Skin epidermis (tissue), 12 donors: ENCODE measurements around the gene HSPA8.
"Not testable (repeated sequence)": the region's sequence is repeated elsewhere in the genome, so short reads cannot be mapped to it uniquely, and the experiment has no call there.

Experiments
- H3K27ac ChIP-seq, 21 experiments: fragments of 200-600 bp; sonication (generic) in 11 of 21; one replicate each; pipeline ENCODE4 v1.5.0; 2020; ENCODE audit warnings: mild to moderate bottlenecking in 3 of 21, inconsistent platforms in 2 of 21, moderate library complexity in 2 of 21
- H3K4me3 ChIP-seq, 7 experiments: fragments of 200-600 bp; sonication (generic) in 2 of 7; one replicate each; pipeline ENCODE4 v1.5.0; 2020; ENCODE audit warnings: inconsistent platforms in 2 of 7, mild to moderate bottlenecking in 2 of 7, moderate library complexity in 1 of 7

HSPA8 gene

GRCh38 chr11:123061403-123062157 is at the start of gene HSPA8:
TSS of gene HSPA8 (minus strand) at chr11:123062136. CDS start at chr11:123061324, 812 bp downstream.
- Histone ChIP-seq H3K4me3 (peak within 1 kb of the TSS; percentile 64 to 98 (median 95)), H3K27ac (peak within 1 kb of the TSS; percentile 99 to 100 (median 100))

DNA sequence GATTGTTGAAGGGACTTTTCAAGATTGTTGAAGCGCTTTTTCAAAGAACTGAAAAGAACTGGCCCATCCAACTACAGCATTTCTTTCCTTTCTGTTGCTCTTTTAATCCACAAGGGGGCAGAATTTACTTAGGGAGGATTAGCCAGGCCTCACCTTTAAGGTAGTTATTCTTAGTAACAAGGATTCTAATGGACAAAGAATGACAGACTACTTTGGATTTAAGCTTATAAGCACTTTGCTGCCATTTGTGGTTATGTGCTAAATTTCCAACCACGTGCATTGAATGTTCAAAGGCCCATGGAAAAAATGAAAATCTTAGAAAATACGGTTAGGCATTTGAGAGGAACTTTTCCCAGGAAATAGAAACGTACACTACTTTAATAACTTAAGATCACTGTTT is 49.5 kb upstream of the HSPA8 start:
- Histone ChIP-seq H3K4me3 (no peak overlapping the region), H3K27ac (no peak overlapping the region)

DNA sequence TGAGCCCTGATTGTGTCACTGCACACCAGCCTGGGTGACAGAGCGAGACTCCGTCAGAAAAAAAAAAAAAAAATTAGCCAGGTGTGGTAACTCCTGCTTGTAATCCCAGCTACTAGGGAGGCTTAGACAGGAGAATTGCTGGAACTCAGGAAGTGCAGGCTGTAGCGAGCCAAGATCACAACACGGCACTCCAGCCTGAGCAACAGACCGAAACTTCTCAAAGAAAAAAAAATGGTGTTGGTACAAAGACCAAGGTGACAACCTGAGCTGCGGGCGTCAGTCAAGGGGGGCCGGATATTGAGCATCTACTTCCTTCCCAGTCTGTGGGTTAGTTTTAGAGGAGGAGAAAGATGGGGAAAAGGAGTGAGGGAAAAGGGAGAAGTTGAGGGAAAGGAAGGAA is 48.5 kb upstream of the HSPA8 start:
- no peak overlapping the region for H3K27ac ChIP-seq

DNA sequence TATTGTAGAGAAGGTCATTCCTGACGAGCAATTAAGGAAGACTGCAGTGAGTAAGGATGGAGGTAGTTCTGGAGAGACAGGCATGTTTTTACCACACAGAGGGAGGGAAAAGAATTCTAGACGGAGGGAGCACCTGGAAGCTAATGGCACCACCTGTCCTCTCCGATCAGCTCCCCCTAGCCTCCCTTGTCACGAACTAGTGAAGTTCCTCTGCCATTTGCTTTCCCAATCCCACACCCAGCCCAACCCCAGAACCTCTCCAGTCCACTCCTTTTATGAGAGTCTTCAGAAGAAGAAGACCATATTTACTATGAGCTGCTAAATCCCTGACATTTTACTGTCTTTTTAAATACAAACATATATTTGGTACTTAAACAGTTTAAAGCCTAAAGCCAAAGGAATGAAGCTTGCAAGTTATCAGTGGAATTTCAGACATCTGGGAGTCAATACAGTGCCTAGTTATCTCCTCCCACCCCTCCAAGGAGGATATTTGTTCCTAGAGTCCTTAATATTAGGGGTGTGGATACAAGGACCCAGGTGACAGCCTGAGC is 46.1 kb upstream of the HSPA8 start:
- no peak overlapping the region for H3K4me3 ChIP-seq
- H3K27ac ChIP-seq: no peak overlapping the region

More for the DNA sequence above, 48.5 kb upstream of the HSPA8 start:
- no peak overlapping the region for H3K4me3 ChIP-seq

GRCh38 chr11:123104697-123105096 is 42.8 kb upstream of the HSPA8 start:
- no peak overlapping the region for H3K4me3 ChIP-seq
- H3K27ac ChIP-seq: no peak overlapping the region

DNA sequence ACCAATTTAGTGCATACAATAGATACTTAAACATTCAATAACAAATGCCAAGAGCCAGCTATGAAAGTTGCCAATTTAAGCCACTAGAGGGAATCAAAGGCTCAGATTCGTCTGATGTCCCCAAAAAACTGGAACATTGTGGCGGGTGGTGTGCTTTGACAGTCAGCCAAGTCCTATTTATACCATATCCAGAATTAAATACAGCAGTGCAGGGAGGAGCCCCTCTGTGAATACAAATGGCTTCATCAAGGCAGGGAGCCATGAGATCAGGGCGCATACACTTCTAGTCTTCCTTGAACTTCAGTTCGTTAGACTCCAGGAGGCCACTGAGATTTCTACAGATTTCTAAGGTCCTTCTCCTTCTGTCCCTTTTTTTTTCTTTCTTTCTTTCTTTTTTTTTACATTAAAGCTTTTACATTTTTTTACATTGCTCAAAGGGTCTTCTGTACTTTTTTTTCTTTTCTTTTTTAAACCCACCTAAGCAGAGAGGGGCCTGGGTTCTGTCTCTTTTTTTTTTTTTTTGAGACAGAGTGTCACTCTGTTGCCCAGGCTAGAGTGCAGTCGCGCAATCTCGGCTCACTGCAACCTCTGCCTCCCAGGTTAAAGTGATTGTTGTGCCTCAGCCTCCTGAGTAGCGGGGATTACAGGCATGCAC is 41.5 kb upstream of the HSPA8 start:
- Histone ChIP-seq H3K27ac (peak overlapping the region in 2 of 21 experiments; percentile 17 to 35), H3K4me3 (no peak overlapping the region)

DNA sequence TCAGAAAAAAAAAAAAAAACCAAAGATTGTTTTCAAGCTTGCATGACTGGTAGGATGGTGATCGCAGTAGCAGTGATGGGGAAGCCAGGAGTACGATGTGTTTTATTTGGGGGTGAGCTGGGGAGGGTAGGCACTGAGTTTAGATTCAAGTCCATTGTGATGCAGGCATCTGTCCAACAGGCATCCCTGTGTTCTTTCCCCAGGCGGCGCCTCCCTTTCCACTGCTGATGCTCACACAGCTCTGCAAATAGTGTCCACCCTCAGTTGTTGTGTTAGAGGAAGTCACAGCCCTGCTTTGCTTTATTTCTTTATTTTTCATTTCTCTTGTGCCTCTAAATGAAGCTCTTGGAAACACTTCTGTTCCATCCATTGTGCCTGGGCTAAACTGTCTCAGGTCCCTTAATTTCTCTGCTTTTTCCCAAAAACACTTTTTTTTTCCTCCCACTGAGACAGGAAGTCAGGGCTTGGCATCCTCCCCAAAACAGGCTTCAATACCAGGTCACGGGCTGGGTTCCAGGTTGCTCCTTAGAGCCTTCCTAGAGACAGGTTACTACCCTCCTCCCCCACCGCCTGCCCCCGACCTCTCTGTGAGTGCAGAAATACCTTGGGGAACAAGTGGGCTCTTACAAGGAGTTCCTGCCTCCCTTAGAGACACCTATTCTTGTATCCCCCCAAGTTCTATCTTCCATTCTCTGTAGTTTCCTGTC is 38.6 kb upstream of the HSPA8 start:
- Histone ChIP-seq H3K27ac (peak overlapping the region in 3 of 21 experiments; percentile 6 to 54 (median 26)), H3K4me3 (no peak overlapping the region)

DNA sequence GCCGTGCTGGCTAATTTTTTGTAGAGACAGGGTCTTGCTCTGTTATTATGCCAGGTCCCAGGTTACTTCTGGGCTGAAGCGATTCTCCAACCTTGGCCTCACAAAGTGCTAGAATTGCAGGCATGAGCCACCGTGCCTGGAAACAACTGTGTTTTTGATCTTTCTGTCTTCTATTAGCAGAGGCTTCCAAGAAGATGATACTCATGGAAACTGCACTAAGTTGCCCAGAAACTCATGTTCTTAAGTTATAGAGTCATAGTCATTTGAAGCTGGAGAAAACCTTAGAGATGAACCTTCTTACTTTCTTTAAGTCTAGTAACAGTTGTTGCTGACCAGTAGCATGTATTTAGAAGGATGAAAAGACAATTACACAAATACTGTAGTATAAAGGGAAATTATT is 37.1 kb upstream of the HSPA8 start:
- no peak overlapping the region for H3K27ac ChIP-seq
- H3K4me3 ChIP-seq: no peak overlapping the region

GRCh38 chr11:123093739-123094138 is 31.8 kb upstream of the HSPA8 start:
- Histone ChIP-seq H3K4me3 (no peak overlapping the region), H3K27ac (no peak overlapping the region)

DNA sequence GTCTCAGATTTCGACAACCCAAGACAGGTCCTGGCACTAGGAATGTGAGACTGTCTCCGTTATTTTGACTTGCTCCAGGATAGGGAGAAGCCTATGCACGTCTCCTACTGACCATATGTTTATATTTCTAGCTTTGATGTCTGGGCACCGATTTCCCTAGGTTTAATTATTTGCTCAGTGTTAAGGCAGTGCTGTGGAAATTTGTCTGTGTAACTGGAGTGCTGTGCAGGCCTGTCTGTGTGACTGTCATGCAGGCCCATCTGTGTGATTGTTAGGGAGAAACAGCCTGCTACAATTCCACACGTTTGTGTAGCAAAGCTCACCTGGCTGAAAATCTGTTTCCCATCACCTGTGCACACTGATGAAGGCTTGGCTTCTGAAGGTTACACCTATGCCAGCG is 29.6 kb upstream of the HSPA8 start:
- Histone ChIP-seq H3K27ac (no peak overlapping the region), H3K4me3 (no peak overlapping the region)

DNA sequence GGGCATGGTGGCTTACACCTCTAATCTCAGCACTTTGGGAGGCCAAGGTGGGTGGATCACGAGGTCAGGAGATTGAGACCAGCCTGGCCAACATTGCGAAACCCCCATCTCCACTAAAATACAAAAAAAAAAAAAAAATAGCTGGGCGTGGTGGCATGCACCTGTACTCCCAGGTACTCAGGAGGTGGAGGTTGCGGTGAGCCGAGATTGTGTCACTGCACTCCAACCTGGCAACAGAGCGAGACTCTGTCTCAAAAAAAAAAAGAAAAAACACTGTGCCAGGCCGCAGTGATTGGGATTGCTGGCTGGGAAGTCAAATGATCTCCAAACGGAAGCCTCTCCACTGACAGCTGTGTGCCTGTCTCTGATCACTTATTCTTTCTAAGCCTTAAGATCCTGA is 28.2 kb upstream of the HSPA8 start:
- H3K27ac ChIP-seq, H3K4me3 ChIP-seq: not testable (repeated sequence)

- H3K27ac ChIP-seq, H3K4me3 ChIP-seq: not testable (repeated sequence)
Observed at GRCh38 chr11:123088896-123089295, 27.0 kb upstream of the HSPA8 start.

- H3K27ac ChIP-seq: peak overlapping the region in 9 of 21 experiments; percentile 24 to 82 (median 60)
- H3K4me3 ChIP-seq: not testable (repeated sequence)
Observed at GRCh38 chr11:123087657-123088056, 25.7 kb upstream of the HSPA8 start.

DNA sequence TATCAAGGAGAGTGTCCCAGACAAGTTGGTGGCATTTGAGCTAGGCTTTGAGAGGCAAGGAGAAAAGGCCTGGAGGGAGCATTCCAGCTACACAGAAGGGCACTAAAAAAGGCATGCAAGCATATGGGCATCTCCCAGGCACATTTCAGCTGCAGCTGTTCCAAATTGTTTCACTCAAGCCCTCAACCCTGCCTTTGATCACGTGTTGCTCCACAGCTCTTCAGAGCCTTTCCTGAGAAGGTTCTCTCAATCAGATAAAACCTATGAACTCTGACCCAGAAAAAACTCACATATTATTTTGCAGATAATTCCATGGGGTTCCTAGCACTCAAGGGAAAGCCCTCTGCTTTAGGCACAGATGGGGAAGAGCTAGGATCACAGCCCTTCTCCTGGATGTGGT is 24.4 kb upstream of the HSPA8 start:
- Histone ChIP-seq H3K4me3 (no peak overlapping the region), H3K27ac (peak overlapping the region in 2 of 21 experiments; percentile 50 to 77)

- no peak overlapping the region for H3K27ac ChIP-seq
- H3K4me3 ChIP-seq: no peak overlapping the region
Observed at GRCh38 chr11:123085497-123085896, 23.6 kb upstream of the HSPA8 start.

GRCh38 chr11:123084454-123084853 is 22.5 kb upstream of the HSPA8 start:
- no peak overlapping the region for H3K27ac ChIP-seq

GRCh38 chr11:123083623-123084029 is 21.7 kb upstream of the HSPA8 start:
- H3K27ac ChIP-seq: peak overlapping the region in 4 of 21 experiments; percentile 6 to 27 (median 16)
- no peak overlapping the region for H3K4me3 ChIP-seq

More at GRCh38 chr11:123084454-123084853, 22.5 kb upstream of the HSPA8 start:
- H3K4me3 ChIP-seq: no peak overlapping the region

DNA sequence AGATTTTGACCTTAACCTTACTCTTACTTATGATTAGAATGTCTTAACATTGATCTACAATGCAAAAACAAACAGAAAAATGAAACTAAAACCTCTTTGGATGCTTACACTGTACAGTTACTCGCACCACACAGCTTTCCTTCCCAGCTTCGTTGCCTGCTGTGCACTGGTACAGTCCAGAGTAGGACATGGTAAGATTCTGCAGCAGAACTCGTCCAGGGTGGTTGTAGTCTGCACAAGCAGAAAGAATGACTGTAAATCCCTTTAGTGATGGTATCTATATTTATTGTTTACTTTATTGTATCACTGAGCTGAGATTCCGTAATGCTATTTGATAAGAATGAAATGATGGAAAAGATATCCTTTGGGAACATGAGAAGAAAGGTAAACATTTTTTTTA is 21.0 kb upstream of the HSPA8 start:
- Histone ChIP-seq H3K4me3 (no peak overlapping the region), H3K27ac (peak overlapping the region in 1 of 21 experiments; percentile 6)

DNA sequence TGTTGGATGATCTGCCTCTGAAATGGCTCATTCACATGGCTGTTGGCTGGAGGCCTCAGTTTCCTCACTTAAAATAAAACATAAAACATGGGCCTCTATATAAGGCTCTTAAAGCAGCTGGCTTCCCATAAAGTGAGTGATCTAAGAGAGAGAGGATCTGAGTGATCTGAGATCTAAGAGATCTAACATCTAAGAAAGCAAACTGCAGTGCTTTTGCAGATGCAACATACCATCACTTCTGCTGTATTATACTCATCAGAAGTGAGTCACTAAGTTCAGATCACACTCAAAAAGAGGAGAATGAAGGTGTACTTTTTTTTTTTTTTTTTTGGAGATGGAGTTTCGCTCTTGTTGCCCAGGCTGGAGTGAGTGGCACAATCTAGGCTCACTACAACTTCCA is 18.1 kb upstream of the HSPA8 start:
- Histone ChIP-seq H3K27ac (no peak overlapping the region), H3K4me3 (no peak overlapping the region)

GRCh38 chr11:123076484-123076883 is 14.5 kb upstream of the HSPA8 start:
- Histone ChIP-seq H3K27ac (no peak overlapping the region), H3K4me3 (no peak overlapping the region)
